Head of caudate nucleus (tissue), 42 donors: ENCODE data around the gene OTOL1.

Experiments used
- DNase-seq, 42 donors: peaks; one replicate each; pipeline versions ENCODE4 v3.0.0 to v3.0.0-alpha.2; 2020 to 2021; ENCODE audit warnings: mixed read lengths in 7 of 42
- intact Hi-C: fragments of 100-400 bp; cut with DNase I; formaldehyde crosslinking; loops from one replicate; pipeline ENCODE4 v1.15.0; 2022

The OTOL1 gene

DNA sequence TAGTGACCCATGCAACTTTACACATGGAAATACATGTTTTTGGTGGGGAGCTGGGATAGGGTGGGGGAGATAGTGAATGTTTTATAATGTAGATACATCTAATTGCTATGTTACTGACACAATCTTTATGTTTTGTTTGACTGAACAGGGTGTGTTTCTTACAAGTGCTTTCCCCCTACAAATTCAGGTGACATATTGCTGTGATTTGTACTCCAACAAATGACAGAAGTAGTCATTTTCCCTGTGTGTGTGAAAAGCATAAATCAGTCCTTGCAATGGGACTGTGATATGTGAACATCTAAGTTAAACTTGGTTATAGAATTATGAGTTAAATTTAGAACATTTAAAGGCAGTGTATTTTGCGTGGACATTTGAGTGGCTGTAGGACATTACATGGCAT is 27.3 kb downstream of the OTOL1 start:
- DNase-seq: no peak
- intact Hi-C loops: no loop called here

DNA sequence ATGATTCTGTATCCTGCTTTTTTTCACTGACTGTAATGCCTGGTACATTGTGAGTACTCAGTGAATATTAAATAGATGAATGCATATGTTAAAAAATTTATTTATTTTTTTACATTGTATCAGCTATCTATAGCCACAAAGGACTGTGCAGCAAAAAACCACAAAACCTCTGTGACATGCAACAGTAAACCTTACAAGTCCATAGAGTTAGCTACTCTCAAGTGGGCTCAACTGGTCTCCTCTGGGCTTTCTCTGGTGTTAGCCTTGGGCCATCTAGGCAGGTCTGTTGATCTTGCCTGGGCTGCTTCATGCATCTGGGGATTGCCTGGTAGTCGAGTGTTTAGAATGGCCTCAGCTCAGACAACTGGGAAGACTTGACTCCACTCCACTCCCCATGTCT is 35.3 kb downstream of the OTOL1 start:
- intact Hi-C loops: no loop called here

DNA sequence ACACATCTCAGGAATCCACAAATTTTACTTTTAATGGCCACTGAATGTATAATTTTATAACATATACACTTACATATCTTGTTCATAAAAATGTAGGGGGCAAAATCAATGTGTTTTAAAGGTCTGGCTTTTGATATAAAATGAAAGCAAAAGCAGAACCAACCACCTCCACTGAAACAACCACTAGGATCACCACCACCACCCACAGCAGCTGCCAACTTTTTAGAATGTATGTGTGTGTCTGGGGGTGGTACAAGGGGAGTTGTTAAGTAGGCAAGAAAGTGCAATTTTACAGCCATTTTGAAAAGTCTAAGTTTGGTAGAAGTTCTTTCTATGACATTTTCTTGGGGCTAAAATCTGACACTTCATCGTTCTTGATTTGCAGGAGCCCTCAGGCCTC is 44.0 kb downstream of the OTOL1 start:
- intact Hi-C loops: no loop called here
- DNase-seq: no peak

More for the DNA sequence above, 35.3 kb downstream of the OTOL1 start:
- DNase-seq: no peak

DNA sequence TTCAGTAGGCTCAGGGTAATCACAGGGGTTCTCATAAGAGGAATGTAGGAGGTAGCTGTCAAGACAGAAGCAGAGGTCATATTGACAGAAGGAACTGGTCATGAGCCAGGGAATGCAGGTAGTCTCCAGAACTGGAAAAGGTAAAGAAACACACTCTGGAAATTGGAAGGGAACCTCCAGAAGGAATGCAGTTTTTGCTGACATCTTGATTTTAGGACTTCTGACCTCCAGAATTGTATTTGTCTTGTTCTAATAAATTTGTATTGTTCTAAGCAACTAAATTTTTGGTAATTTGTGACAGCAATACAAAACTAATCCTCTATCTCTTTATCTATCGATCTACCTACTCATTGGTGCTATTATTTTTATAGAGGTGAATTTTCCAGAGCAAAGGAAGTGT is 49.2 kb downstream of the OTOL1 start:
- intact Hi-C loops: no loop called here

DNA sequence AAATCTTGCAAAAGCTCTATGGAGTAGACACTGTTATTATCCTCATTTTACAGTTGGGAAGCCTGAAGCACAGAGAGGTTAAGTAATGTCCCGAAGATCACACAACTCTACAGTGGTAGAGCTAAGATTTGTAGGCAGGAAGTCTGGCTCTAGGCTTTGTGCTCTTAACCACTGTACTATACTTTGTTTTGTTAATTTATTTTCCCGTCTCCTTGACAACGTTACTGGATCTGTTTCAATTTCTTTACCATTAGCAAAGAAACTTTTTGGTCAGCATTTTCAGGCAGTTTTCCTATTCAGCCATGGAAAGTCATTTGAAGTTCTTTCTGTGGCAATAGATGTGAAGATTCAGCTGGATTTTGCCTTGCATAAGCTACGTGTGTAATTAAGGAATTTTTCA is 51.7 kb downstream of the OTOL1 start:
- no peak for DNase-seq
- intact Hi-C loops: no loop called here

More for the DNA sequence above, 49.2 kb downstream of the OTOL1 start:
- no peak for DNase-seq

DNA sequence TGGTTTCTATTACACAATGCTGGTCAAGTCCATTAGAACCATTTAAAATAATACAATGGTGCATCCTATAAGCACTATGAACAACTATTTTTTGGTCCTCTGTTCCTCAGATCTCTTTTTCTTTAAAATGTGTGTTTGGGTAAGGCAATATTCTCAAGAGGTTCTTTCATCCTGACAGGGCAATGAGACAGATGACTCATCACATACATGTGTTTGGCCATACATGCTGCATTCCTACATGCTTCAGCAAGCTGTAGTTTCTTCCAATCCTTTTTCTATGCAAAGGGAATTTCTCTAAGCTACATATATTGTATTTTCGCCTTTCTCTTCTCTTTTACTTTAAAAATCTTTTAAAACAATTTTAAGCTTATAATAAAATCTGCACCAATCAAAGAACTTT is 52.7 kb downstream of the OTOL1 start:
- intact Hi-C loops: no loop called here
- no peak for DNase-seq

DNA sequence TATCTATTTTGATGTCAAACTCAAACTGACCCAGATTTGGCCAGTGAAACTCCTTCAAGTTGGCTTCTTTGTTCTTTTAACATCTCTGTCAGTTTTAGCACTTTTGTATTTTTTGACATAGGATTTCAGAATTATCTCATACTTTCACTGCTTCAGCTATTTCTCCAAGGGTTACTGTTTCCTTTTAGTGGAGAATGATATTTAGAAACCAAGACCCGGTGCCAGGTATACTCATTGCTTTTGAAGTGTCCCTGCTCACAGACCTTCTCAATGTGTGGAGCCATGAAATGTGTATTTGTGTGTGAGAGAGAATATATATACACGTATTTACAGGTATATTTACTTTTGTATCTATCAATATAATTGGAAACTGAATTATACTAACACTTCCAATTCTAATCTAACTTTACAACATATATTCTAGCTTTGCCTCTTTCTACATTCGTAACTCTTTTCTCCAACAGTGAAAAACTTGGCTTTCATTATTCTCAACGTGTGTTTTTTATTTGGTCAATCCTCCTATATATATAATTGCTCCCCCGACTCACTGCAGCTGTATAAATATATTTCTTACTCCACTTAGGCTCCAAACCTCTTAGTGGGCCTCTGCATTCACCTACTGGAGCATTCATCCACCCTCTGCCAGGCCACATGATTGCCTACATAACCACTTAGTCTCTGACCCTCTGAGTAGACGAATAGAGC is 54.0 kb downstream of the OTOL1 start:
- intact Hi-C loops: no loop called here
- no peak for DNase-seq

DNA sequence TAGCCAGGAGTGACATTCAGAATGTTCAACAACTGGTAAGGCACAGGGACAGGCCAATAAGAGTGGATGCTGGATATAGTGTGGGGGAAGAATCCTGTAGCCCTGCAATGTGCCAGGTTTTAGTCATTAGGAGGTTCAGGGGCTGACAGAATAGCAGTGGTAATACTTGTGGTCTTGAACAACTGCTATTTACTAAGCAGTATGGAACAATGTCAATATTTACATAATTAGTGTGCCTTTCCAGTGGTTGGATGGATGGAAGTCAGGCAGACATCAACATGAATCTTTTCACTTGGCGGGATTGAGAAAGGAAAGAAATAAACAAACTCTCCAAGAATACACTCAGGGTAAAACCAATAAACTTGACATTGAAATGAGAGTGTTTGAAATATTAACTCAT is 55.1 kb downstream of the OTOL1 start:
- intact Hi-C loops: no loop called here
- DNase-seq: no peak

DNA sequence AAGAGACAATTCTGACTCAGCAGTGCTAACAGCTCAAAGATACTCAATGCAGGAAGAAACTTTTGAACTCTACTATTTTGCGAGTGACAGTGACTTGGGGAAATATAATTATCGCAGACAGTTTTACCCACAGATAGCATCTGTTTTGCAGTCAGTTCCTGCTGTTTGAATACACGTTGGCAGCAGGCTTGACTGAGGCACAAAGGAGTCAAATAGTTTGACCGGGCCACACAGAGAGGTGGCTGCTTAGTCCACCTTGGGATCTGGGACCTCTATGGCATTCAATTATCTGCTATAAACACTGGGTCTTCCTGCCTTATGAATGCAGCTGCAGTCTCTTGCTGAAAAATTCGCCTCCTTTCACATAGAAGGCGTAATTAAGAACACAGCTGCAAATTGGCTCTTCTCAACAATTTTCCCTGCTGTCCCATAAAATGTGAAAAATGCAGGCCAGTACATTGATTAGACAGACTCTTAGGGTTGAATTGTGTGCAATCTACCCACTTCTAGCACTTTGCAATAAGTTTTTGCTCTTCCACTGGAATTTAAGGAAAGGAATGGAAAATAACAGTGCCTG is 56.5 kb downstream of the OTOL1 start:
- intact Hi-C loops: no loop called here
- no peak for DNase-seq
